NCI-H2196 treated with DMSO at 0.1 percent for 48 hours (cell line): Measurements from ENCODE around the gene LPCAT2.
"Not testable (repeated sequence)": the region's sequence is repeated elsewhere in the genome, so short reads cannot be mapped to it uniquely, and the experiment has no call there.

Experiments used
- DNase-seq: peaks from one replicate; lab custom pipeline; 2025; ENCODE audit not compliant: unreplicated experiment; lab: John Stamatoyannopoulos, UW

The LPCAT2 gene

GRCh38 chr16:55592306-55592705 is 83.4 kb downstream of the LPCAT2 start:
- DNase-seq: no peak

DNA sequence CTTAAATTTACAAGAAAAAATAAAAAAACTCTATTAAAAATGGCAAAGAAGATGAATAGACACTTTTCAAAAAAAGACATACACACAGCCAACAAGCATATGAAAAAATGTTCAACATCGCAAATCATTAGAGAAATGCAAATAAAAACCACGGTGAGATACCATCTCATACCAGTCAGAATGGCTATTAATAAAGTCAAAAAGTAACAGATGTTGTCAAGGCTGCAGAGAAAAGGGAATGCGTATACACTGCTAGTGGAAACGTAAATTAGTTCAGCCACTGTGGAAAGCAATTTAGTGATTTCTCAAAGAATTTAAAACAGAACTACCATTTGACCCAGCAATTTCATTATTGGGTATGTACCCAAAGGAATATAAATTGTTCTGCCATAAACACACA is 89.1 kb downstream of the LPCAT2 start:
- DNase-seq: no peak

DNA sequence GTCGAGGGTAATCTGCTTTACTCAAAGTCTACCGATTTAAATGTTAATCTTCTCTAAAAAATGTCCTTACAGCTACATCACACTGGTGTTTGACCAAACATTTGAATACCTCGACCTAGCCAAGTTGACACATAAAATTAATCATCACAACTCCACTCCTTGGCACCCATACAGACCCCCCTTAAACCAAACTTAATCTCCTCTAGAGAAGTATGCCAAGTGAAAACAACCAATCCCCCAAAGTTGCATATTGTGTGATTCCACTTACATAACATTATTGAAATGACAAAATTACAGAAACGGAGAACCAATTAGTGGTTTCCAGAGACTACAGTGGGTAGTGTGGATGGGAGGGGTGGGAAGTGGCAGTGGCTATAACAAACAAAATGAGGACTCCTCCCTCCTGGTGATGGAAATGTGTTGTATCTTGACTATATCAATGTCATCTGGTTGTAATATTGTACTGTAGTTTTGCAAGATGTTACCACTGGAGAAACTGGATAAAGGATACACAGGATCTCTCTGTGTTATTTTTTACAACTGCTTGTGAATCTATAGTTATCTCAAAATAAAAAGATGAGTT is 97.0 kb downstream of the LPCAT2 start:
- DNase-seq: no peak

- DNase-seq: no peak
Observed at GRCh38 chr16:55613613-55614335, 104.9 kb downstream of the LPCAT2 start.

DNA sequence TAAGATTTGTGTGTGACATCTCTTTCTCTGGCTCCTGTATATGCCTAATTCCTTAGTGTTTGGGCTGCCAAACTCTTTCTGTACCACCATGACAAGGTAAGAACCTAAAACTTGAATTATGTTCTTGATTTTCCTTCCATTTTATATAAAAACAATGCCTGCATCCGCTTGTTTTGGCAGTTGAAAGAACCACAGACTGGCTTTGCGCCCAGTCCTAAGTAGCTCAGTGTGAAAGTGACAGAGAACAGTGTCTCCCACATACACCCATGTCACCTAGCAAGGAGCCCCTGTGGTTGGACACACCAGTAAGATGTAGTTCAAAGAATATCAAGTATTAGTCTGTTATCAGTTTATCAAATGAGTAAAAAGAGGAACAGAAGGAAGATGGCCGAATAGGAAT is 106.2 kb downstream of the LPCAT2 start:
- DNase-seq: no peak

DNA sequence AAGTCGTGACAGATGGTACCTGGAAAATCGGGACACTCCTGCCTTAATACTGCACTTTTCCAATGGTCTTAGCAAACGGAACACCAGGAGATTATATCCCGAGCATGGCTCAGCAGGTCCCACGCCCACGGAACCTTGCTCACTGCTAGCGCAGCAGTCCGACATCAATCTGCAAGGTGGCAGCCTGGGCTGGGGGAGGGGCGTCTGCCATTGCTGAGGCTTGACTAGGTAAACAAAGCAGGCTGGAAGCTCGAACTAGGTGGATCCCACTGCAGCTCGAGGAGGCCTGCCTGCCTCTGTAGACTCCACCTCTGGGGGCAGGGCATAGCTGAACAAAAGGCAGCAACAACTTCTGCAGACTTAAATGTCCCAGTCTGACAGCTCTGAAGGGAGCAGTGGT is 106.8 kb downstream of the LPCAT2 start:
- not testable (repeated sequence) for DNase-seq

DNA sequence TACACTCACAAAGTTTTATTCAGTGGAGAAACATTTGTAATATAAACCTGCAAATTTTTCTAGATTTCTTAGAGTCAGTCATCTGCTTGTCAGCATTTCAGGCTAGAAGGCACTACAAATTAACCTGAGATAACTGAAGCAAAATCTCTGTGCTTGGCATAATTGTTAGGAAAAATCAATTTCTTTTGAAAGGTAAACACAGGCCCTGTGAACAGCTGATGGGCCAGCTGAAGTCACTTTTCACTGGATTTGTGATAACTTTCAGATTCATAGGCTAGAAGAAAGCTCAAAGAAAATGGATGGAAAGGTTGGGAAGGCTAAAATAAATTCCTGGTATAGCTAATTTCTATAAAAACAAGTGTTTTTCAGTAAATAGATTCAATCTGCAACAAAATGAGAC is 112.9 kb downstream of the LPCAT2 start:
- no peak for DNase-seq

DNA sequence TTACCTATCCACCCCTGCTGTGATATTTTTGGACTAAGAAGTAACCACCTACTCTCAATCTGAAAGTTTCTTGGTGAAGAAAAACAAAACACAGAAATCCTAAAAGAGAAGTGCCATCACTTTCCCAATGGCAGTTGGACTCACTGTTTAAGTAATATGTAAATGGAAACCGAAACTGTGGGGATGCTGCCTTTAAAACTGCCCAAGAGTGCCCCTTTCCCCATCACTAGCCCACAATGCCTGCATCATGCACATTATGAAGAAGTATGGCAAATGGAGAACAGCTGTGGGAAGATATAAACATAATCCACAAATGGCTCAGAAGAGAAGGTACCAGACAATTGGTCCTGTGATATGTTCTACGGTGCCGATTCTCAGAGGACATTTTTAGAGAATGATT is 113.4 kb downstream of the LPCAT2 start:
- no peak for DNase-seq

DNA sequence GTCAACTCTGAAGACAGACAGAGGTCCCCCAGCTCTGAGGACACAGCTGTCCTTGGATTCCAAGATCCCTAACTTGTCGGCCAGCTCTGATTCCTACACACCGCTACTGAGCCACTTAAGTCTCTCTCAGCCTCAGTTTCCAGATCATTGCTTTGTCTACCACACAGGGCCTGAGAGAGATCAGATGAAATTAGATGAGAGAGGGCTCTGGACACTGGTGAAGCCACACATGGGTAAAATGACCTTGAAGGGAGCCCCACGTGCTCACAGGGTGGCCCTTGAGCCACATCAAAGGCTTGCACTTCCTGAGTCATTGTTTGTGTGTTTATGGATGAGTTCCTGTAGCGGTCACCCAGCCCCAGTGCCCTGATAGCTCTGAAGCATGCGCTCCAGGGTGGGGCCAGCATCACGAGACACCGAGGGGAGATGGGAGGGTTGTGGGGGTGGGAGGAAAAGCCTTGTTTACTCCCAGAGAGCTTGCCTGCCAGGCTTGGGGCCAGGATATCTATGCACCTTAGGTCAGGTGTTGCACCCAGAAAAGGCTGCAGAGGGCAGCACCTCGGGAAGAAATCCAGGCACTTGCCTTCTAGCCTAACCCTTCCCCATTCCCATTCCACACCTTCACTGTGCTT is 114.2 kb downstream of the LPCAT2 start:
- no peak for DNase-seq

- DNase-seq: no peak
Observed at GRCh38 chr16:55623640-55624039, 114.8 kb downstream of the LPCAT2 start.

DNA sequence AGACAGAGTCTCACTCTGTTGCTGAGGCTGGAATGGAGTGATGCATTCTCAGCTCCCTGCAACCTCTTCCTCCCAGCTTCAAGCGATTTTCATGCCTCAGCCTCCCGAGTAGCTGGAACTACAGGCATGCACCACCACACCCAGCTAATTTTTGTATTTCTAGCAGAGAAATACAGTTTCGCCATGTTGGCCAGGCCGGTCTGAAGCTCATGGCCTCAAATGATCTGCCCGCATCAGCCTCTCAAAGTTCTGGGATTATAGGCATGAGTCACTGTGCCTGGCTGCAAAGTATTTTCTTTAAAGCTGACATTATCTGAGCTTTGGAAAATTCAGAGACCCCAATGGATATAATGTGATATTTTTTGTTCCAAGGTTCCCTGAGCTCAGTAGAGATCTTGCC is 115.8 kb downstream of the LPCAT2 start:
- no peak for DNase-seq

- no peak for DNase-seq
Observed at GRCh38 chr16:55625843-55626242, 117.0 kb downstream of the LPCAT2 start.

DNA sequence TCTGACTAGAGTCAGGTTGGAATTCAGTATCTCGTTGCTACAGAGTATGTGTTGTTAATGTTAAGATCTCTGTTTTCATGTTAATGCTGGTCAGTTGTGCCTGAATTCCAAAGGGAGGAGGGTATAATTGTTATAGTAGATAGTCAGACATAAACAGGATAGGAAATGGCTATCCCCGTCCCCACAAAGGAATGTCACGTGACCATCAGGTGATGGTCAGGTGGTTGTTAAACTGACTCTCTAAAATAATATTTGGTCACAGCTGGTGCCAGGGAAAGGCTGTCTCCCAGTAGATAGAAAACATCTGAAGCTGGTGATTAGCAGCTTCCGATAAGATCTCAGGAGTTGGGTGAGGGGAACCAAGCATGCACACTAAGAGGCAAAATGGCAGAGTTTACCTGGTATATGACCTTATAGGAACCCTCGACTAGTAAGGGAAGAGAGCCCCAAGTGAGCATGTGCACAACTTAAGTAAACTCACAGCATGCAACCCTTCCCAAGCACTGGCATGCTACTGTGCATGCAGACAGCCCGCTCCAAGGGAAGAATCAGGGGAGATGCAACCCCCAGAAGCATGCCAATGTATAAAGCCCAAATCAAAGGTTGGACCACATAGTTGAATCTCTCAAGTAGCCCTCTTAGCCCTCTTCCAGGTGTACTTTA is 119.6 kb downstream of the LPCAT2 start:
- no peak for DNase-seq

GRCh38 chr16:55630774-55631173 is 121.9 kb downstream of the LPCAT2 start:
- DNase-seq: no peak

DNA sequence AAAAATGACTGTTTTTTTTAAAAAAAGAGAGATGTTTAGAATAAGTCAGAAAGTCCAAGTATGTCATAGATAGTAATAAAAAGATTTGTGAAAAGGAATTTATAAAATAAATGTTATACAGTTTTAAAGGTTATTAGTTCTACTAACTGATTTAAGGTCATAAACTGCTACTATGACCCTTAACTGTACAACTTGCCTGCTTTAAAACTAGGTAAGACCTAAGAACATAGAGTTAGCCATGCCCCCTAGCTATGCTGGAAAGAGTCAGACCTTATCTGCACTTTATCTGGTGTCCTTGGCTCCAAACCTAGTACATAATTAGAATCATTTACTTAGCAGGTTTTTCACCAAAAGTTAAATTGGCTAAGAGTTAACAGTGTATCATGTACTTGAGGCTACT is 123.4 kb downstream of the LPCAT2 start:
- DNase-seq: no peak

- no peak for DNase-seq
Observed at GRCh38 chr16:55634193-55634592, 125.3 kb downstream of the LPCAT2 start.
